ENCODE results near the gene CPS1.

CPS1 gene

DNA sequence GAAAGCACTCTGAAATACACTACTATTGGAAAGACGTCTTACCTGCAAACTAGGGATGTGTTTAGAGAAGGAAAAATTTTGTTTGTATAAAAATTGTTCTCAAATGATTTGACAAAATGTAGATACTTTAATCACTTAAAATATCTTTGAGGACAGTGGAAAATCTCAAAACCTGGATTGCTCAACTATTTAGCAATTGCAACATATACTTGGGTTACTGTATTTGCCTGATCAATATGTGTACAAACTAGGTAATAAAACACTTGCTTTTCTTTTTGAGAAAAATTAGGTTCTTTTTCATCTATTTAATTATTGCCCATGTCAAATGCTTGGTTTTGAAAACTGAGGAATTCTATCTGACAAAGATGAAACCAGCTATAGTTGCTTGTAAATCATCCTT is 60.9 kb downstream of the CPS1 start:
- no peak for DNase-seq

DNA sequence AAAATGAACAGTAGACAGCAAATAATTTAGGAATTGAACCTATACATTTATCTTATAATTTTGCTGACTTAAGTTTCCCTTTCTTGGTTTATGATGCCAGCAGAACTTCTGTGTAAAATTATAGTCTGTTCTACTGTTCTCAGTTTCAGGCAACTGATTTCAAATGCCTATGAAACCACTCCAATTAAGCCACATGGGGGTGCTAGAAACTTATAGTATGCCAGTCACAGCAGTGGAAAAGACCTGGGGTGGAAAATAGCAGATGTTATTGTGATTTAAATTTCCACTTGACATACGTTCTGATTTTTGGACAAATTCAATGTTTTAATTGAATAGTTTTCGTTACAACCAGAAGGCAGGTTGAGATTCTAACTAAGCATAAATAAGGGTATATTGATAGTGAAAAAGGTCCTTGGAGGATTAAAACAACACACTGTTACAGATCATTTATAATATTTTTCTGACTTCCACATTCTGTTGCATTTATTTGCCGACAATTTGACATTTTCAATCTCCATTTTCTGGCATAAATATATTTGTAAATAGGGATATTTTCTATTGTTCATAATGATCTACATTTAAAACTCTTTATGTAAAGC is 61.4 kb downstream of the CPS1 start:
- DNase-seq = peak; percentile 53

GRCh38 chr2:210620456-210620855 is 64.1 kb downstream of the CPS1 start:
- no peak for DNase-seq

GRCh38 chr2:210623506-210623905 is 67.1 kb downstream of the CPS1 start:
- peak; percentile 62 for DNase-seq

- DNase-seq = no peak
These were observed 70.5 kb downstream of the CPS1 start for GRCh38 chr2:210626849-210627248.

GRCh38 chr2:210630873-210631560 is 74.6 kb downstream of the CPS1 start:
- peak; percentile 7 for DNase-seq

DNA sequence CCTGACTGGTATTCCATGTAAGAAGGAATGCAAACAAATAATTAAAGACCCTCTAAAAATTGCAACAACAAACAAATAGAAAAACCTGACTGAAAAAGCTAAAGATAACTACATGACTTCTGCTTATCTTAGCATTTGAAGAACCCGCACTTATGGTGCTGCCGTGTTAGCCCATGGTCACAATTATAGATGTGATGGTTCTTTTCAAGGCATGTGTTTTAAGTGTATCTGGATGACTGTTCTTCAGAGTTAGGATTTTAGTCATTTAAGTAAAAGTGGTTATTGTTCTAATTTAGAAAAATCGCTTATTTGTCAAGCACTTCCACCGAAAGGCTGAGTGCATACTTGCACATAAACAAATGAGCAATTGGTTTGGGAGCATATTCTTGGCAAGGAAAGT is 77.3 kb downstream of the CPS1 start:
- DNase-seq = no peak

GRCh38 chr2:210635257-210635656 is 78.9 kb downstream of the CPS1 start:
- no peak for DNase-seq

- no peak for DNase-seq
These were observed 85.9 kb downstream of the CPS1 start for GRCh38 chr2:210642333-210642732.

DNA sequence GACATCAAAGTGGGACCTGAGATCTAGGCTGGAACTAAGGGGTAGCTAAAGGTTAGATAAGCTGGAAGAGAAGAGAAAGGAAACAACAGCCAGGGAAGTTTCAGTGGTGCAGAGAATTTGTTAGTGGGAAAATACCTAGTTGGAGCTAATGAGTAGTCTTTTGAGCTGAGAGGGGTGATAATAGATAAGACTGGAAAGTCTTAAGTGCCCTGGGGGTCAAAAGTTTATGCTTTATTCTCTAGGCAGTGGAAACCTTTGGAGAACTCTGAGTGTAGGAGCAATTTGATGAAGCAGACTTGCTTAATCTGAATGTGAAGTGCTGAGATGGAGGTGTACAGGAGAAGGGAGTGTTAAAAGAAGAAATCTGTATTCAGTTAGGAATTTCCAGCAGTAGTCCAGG is 90.8 kb downstream of the CPS1 start:
- DNase-seq = no peak

DNA sequence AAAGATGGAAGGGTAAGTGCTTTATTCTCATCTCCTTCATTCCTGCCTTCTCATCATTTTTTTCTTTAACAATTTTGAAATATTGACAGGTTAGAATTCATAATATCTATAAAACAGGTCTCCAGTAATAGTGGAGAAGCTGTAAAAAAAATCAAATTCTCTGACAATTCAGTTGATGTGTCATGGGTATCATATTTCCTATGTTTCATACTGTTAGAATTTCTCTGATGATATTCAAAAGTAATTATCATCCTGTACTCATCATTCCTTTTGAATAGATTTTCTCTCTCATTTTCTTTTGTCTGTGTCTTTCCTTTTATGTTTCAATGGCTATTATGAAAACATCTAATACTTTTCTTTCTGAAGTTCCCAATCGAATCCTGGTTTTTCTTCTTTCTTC is 97.7 kb downstream of the CPS1 start:
- DNase-seq = no peak

GRCh38 chr2:210655229-210655975 is 99.0 kb downstream of the CPS1 start:
- no peak for DNase-seq

- no peak for DNase-seq
These were observed 101.5 kb downstream of the CPS1 start for GRCh38 chr2:210657874-210658273.

DNA sequence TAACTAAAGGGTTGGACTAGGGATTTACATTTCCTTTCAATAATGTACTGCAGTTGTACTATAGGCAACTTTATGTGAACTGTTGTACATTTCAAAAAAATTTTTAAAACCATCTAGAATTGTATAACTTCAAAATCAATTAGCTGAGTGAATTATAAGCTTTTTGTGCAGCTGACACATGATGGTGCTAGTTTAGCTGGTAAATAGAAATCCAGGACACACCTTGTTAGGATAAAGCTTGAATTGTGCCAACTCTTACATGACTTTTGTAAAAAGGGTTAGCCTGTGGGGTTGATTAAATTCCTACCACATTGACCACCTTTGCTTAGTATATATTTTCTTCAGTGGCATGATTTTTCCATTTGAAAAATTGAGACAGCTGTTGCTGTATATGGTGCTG is 104.4 kb downstream of the CPS1 start:
- no peak for DNase-seq

- no peak for DNase-seq
These were observed 106.2 kb downstream of the CPS1 start for GRCh38 chr2:210662560-210662959.

DNA sequence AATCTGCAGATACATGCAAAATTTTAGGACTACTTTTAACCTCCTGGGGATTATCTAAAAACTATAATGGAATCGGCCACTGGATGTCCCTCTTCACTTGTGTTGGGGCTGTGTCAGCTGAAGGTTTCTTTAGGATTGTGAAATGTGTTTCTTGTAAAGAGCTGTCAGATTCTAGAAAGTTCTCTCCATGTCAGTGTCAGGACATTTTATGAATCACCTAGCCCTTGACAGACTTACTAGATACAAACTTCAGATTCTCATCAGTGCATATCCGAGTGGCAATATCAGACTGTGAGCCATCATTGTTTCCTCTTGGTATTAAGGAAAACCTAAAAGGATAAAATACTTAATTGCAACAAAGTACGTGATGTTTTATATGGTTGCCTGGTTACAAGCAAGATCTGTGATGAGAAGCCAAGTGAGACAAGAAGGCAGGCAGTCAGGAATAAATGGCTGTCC is 107.3 kb downstream of the CPS1 start:
- peak; percentile 5 for DNase-seq

- DNase-seq = no peak
These were observed 111.3 kb downstream of the CPS1 start for GRCh38 chr2:210667711-210668110.

GRCh38 chr2:210671065-210671464 is 114.7 kb downstream of the CPS1 start:
- no peak for DNase-seq

DNA sequence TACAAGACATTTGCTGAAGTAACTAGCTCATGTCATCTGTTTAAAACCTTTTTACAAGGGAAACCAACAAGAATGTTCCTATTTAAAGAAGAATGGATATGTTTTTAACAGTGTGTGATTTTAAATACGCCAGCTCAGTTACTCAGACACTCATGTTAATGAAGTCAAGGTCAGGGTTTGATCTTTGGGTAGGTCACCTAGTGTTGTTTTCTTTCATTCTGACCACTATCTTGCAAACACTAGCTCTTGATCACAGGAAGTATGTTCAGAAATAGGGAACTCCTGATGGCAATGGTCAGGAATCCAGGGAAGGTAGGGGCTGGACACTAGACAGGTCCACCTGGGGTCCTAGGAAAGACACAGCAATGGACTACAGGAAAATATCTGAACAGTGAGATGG is 116.7 kb downstream of the CPS1 start:
- DNase-seq = no peak

GRCh38 chr2:210676067-210676466 is 119.7 kb downstream of the CPS1 start:
- no peak for DNase-seq

DNA sequence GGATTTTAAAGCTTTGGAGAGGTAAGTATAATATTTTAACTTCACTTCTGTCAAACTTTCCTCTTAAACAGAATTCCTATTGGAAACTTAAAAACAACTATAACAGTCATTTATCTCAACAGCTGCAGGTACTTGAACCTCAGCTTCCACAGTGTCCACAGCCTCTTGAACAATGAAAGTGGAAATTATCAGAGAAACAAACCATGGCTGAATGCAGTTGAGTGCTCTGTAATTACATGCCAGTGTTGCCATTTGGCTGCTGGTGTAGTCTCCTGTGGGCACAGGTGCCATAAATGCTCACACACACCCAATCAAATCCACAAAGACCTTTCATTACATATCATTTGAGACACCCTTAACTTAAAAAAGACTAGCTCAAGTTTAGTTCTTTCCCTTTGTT is 125.1 kb downstream of the CPS1 start:
- DNase-seq = peak; percentile 89

GRCh38 chr2:210686401-210686800 is 130.0 kb downstream of the CPS1 start:
- no peak for DNase-seq

GRCh38 chr2:210687786-210688470 is 131.5 kb downstream of the CPS1 start:
- DNase-seq = no peak

DNA sequence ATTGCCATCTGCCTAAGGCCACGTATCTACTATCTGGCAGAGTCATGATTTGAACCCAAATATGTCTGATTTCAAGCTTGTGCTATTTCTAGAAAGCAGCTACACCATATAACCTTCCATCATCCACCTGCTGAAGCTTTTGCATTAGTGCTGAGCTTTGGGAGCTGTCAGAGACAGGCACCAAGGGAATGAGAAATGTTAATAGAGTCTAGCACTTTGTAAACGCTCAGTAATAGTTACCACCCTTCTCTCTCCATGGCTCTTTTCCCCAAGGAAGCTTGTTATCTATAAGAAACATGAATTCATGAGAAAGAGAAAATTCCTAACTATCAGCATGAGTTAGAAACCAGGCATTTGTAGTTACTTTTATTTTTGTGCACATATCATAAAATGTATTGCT is 151.5 kb downstream of the CPS1 start:
- no peak for DNase-seq
